OCI-LY3 (cell line): ENCODE measurements around the gene POU3F3.

Source experiments
- H2AFZ ChIP-seq: fragments of 200-600, 300-600 bp; shearing (Covaris generic); 2 replicates; pipeline ENCODE4 v1.6.0; 2014; ENCODE audit warnings: antibody characterized with exemption, low read depth, low read length
- H3K27ac ChIP-seq: fragments of 200-600, 300-600 bp; sonication (generic); 2 replicates; pipeline ENCODE4 v1.5.1; 2014; ENCODE audit warnings: mild to moderate bottlenecking, low read length, moderate library complexity, mixed read lengths
- H3K27me3 ChIP-seq: fragments of 200-600, 300-600 bp; sonication (generic); 2 replicates; pipeline ENCODE4 v1.6.1; 2014; ENCODE audit warnings: low read depth, low read length, mixed read lengths
- H3K36me3 ChIP-seq: fragments of 200-600, 300-600 bp; sonication (generic); replicated peaks from 2 replicates; pipeline ENCODE3; 2014; ENCODE audit warnings: low read depth, low read length, mixed read lengths
- H3K4me1 ChIP-seq: fragments of 300-600, 200-600 bp; sonication (generic); 2 replicates; pipeline ENCODE4 v1.6.1; 2014; ENCODE audit warnings: low read length, mixed read lengths
- H3K4me2 ChIP-seq: fragments of 200-600, 300-600 bp; sonication (generic); 2 replicates; pipeline ENCODE4 v1.6.1; 2014; ENCODE audit warnings: low read length, mixed read lengths
- H3K4me3 ChIP-seq: fragments of 300-600, 200-600 bp; sonication (generic); 2 replicates; pipeline ENCODE4 v1.5.1; 2014; ENCODE audit warnings: antibody characterized with exemption, mild to moderate bottlenecking, low read length, moderate library complexity
- H3K79me2 ChIP-seq: fragments of 300-600, 200-600 bp; shearing (Covaris generic); 2 replicates; pipeline ENCODE4 v1.6.1; 2014; ENCODE audit warnings: mild to moderate bottlenecking, low read length, mixed read lengths
- H3K9ac ChIP-seq: fragments of 300-600, 200-600 bp; shearing (Covaris generic); 2 replicates; pipeline ENCODE4 v1.6.0; 2014; ENCODE audit warnings: mild to moderate bottlenecking, low read length, moderate library complexity
- H3K9me3 ChIP-seq: fragments of 200-600, 300-600 bp; shearing (Covaris generic); 2 replicates; pipeline ENCODE4 v1.6.1; 2014; ENCODE audit warnings: low read length, mixed read lengths; ENCODE audit not compliant: insufficient read depth
- H4K20me1 ChIP-seq: fragments of 200-600, 300-600 bp; sonication (generic); 2 replicates; pipeline ENCODE4 v1.6.1; 2016; ENCODE audit warnings: low read length, mixed read lengths; ENCODE audit not compliant: insufficient read depth
- EZH2phosphoT487 ChIP-seq: fragments of 200-600 bp; shearing (Covaris generic); IDR thresholded peaks from 2 replicates; pipeline ENCODE4 v1.6.1; 2018; ENCODE audit warnings: antibody characterized with exemption, mixed run types, low read depth
- TF ChIP-seq, protein P1 (sequence below): fragments of 200-600, 300-600 bp; sonication (generic); IDR thresholded peaks from 2 replicates; pipeline ENCODE4 v1.5.1; 2014; ENCODE audit warnings: antibody characterized with exemption, low read length, low read depth

The POU3F3 gene

DNA sequence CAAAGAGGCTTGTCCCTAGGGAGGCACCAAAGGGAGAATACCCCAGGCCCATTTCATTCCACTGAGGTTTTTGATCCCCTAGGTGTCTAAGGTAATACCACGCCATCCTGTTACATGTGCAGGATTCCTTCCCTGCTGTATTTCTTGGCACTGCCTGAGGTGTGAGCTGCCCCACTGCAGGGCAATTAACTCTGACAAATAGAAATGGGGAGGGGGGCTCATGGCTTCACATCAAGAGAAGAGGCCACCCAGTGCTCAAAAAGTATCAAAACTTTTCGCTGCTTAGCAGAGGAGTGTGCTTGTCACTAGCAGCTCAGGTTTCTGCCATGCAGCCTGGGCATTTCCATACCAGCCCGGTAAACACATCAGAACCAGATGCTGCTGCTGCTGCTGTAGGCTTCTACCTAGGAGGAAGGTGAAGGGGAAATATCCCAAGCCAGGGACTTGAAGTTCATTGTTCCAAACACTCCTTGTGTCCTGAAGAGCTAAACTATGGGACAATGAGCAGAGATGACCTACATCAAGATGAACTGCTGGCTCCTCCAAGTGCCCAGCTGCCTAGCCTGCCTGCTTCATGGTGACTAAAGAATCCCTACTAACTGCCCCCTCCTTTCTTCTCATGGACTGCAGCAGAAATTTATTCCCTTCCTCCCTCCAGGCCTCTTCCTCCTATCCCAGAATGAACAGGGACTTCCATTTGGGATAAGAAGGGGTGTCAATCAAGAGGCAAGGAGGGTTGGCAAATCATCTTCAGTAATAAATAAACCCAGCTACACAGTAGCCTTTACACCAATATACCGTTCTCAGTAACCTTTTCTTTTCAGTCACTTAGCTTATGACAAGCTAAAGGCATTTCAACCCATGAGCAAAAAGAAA lies 16.4 kb downstream of the POU3F3 start:
- H3K27me3 ChIP-seq = peaks cover 35% of the 10 kb centered on the region
- H3K79me2 ChIP-seq = no peaks in the 10 kb centered on the region
- no peaks in the 10 kb centered on the region for H3K36me3 ChIP-seq
- H3K4me1 ChIP-seq = peaks cover 8% of the 10 kb centered on the region; the same call in 1 of the 2 replicates
- H3K27ac ChIP-seq = no peak overlapping the region
- no peaks in the 10 kb centered on the region for H3K9me3 ChIP-seq
- H3K4me2 ChIP-seq = no peak overlapping the region
- H3K4me3 ChIP-seq = no peak overlapping the region
- H3K9ac ChIP-seq = no peak overlapping the region
- H4K20me1 ChIP-seq = no peaks in the 10 kb centered on the region
- H2AFZ ChIP-seq = no peak overlapping the region
- no peak for TF ChIP-seq EZH2phosphoT487
- TF ChIP-seq, protein P1, sequence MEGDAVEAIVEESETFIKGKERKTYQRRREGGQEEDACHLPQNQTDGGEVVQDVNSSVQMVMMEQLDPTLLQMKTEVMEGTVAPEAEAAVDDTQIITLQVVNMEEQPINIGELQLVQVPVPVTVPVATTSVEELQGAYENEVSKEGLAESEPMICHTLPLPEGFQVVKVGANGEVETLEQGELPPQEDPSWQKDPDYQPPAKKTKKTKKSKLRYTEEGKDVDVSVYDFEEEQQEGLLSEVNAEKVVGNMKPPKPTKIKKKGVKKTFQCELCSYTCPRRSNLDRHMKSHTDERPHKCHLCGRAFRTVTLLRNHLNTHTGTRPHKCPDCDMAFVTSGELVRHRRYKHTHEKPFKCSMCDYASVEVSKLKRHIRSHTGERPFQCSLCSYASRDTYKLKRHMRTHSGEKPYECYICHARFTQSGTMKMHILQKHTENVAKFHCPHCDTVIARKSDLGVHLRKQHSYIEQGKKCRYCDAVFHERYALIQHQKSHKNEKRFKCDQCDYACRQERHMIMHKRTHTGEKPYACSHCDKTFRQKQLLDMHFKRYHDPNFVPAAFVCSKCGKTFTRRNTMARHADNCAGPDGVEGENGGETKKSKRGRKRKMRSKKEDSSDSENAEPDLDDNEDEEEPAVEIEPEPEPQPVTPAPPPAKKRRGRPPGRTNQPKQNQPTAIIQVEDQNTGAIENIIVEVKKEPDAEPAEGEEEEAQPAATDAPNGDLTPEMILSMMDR = no peak

DNA sequence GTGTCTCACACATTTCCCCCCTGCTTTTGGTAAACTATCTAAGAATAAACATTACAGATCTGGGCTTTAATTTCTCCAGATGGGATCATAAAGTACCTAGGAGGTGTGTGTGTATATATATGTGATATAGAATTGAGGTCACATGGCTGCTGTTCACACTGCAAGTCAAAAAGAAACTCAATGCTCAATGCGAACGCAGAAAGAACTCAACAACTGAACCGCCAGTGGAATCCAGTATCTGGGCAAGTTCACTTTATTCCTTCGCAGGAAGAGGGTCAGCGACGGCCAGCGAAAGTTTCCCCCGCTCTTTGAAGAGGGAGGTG lies 17.7 kb downstream of the POU3F3 start:
- H2AFZ ChIP-seq = no peak overlapping the region
- no peaks in the 10 kb centered on the region for H3K79me2 ChIP-seq
- H3K9me3 ChIP-seq = no peaks in the 10 kb centered on the region
- peak overlapping the region; percentile 86 for H3K4me3 ChIP-seq
- no peaks in the 10 kb centered on the region for H4K20me1 ChIP-seq
- H3K4me2 ChIP-seq = peak overlapping the region; percentile 97
- peaks cover 27% of the 10 kb centered on the region for H3K27me3 ChIP-seq
- no peak for TF ChIP-seq EZH2phosphoT487
- TF ChIP-seq, protein P1 = no peak
- peaks cover 9% of the 10 kb centered on the region; the same call in 1 of the 2 replicates for H3K4me1 ChIP-seq
- H3K27ac ChIP-seq = no peak overlapping the region
- H3K36me3 ChIP-seq = no peaks in the 10 kb centered on the region
- H3K9ac ChIP-seq = no peak overlapping the region

DNA sequence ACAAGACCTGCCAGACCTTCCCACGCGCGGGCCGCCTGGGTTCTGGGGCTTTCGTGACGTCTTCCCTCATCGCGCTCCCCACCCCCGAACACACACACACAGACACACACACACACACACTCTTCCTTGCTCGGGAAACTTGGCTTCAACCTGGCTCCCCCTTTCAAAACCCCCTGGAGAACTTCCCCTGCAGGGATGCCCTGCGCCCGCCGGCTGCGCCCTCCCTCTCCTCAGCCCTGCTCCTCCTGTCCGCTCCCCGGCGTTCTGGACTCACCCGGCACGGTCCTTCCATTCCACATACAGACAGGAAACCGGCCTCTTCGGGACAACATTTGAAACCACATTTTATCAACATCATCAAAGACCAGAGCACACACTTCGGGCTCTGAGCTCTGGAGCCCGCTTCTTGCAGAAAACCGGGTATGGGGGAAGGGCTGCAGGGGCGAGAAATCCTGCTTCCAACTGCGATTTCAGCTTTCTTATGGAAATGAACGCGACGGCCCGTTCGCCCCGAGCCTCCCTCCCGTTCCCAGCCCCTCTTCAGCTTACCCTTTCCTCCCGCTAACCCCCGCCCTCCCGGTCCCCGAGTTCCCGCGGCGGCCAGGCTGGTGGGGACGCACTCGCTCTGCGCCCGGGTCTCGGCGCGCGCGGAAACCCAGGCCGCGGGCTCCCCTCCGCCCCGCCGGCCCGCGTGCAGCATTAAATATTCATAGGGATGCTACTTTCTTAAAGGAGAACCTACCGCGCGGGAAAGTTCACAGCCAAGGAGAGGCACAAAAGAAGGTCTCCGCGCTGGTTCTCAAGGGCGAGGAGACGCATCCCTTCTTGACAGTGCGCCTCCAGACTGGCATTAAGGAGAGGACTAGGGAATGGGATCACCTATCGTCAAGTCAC lies 18.3 kb downstream of the POU3F3 start:
- H3K4me1 ChIP-seq = peaks cover 9% of the 10 kb centered on the region; the same call in 1 of the 2 replicates
- H2AFZ ChIP-seq = peak overlapping the region; percentile 92
- H3K27me3 ChIP-seq = peaks cover 27% of the 10 kb centered on the region
- H3K79me2 ChIP-seq = no peaks in the 10 kb centered on the region
- peak overlapping the region; percentile 97 for H3K4me2 ChIP-seq
- no peaks in the 10 kb centered on the region for H3K36me3 ChIP-seq
- H4K20me1 ChIP-seq = no peaks in the 10 kb centered on the region
- H3K27ac ChIP-seq = no peak overlapping the region
- peak overlapping the region; percentile 64 for H3K9ac ChIP-seq
- H3K4me3 ChIP-seq = peak overlapping the region; percentile 86
- TF ChIP-seq, protein P1 = no peak
- no peak for TF ChIP-seq EZH2phosphoT487
- H3K9me3 ChIP-seq = no peaks in the 10 kb centered on the region
